ENCODE data around the gene FAM43B.

Gene FAM43B

GRCh38 chr1:20593756-20594155 lies 41.4 kb downstream of the FAM43B start:
- no peak for DNase-seq

- DNase-seq: no peak
These were observed 42.4 kb downstream of the FAM43B start for GRCh38 chr1:20594746-20595145.

GRCh38 chr1:20596106-20596505 lies 43.7 kb downstream of the FAM43B start:
- DNase-seq: no peak

DNA sequence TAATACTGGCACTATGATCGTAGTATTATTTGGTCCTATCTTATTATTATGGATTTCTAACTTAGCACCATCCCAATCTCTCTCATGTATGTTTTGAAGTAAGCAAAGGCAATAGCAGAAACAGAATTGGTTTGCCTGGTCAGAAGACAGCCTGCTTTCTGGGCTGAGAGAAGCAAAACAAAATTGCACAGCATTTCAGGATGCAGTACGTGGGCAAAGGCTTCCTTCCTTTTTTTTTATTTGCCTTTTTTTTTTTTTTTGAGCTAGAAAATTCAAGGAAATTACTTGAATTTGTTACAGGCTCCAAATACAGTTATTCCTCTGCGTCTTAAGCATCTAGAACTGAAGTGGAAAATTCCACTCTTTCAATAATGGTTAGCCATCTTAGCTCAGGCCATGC lies 45.3 kb downstream of the FAM43B start:
- DNase-seq: no peak

DNA sequence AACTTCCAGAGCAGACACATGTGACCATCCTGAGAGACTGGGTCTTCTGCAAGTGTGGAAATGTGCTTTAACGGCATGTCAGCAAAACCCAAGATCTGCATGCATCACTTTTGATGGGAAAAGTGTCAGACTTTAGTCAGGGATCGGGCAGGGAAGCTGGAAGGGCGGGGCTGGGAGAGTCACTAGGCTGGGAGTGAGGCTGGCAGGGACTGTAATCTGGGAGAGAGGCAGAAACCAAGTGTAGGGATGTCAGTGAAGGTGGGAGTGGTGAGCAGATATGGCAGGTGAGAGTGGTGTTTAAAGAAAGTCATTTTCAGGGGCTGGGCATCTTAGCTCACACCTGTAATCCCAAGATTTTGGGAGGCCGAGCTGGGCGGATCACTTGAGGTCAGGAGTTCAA lies 47.8 kb downstream of the FAM43B start:
- DNase-seq: no peak

GRCh38 chr1:20601129-20601825 lies 48.9 kb downstream of the FAM43B start:
- DNase-seq: no peak

DNA sequence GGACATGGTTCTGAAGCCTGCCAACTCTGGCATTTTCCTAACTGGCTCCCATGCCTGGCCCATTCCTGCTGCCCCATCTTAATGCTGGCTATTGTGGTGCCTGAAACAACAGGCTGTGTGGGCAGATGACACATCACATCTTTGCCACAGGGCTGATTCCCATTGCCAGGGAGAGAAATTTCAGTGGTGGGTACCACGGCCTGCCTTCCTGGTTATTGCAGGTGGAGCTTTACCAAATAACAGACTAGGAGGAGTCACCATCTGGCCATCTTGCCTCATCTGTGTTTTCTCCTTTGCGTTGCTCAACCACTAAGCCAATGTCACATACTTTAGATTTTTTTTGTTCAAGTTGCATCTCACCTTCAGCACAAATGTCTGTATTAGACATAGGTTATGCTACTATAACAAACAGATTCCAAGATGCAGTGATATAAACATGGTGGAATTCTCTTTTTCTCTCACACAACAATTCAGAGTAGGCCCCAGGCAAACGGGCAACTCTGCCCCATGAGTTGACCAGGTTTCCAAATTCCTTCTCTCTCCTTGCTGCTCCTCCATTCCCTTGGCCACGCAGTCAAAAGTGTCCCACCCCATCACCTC lies 50.6 kb downstream of the FAM43B start:
- DNase-seq: no peak

DNA sequence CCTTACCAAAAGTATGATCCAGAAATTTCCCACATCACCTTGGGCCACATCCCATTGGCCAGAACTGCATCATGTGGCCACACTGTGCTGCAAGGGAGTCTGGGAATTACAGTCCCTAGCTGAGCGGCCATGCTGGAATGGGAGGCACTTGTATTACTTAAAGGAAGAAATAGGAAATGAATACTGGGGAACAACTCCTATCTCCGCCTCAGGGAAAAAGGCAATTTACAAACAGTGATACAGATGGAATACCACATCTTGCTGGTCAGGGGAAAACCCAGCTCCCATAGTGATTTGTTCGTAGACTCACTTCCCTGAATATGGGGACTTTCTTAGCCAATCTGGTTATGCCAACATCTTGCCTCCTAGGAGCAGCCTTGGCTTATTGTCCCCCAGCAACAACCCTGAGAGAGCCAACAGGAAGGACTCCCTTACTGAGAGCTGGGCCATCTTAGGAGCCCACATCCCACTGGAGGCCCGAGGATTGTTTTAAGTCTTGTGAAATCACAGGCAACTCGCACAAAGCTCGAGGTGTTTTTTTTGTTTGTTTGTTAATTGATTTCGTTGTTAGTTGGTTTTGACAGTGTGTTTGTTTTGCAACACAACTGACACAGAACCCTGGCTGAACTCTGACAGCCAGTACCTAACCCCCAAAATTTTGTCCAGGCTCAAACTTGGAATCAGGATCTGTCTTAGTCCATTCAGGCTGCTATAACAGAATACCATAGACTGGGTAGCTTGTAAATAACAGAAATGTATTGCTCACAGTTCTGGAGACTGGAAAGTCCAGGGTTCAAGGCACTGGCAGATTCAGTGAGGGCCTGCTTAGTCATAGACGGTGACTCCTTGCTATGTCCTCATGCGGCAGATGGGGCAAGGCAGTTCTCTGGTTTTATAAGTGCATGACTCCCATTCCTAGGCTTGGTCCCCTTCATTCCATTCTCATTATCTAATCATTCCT lies 51.4 kb downstream of the FAM43B start:
- no peak for DNase-seq
